Measurements from ENCODE around the gene GOPC.
A peak's percentile ranks its signal among the peaks of the same experiment; 100 is the strongest.
"Not testable (repeated sequence)": the region's sequence is repeated elsewhere in the genome, so short reads cannot be mapped to it uniquely, and the experiment has no call there.

Gene GOPC

GRCh38 chr6:117548797-117549301 is 53.5 kb downstream of the GOPC start:
- DNase-seq (ENCODE audit: low read depth in 2 of 2), result no peak

- peak in 1 of 2 donors; percentile 11 for DNase-seq (ENCODE audit: low read depth in 2 of 2)
Observed at GRCh38 chr6:117547688-117548621, 54.4 kb downstream of the GOPC start.

GRCh38 chr6:117546674-117547073 is 55.6 kb downstream of the GOPC start:
- no peak for DNase-seq (ENCODE audit: low read depth in 2 of 2)

GRCh38 chr6:117545161-117545595 is 57.1 kb downstream of the GOPC start:
- no peak for DNase-seq (ENCODE audit: low read depth in 2 of 2)

- DNase-seq (ENCODE audit: low read depth in 2 of 2), result no peak
Observed at GRCh38 chr6:117544716-117545115, 57.6 kb downstream of the GOPC start.

- DNase-seq (ENCODE audit: low read depth in 2 of 2), result no peak
Observed at GRCh38 chr6:117542493-117542892, 59.8 kb downstream of the GOPC start.

- DNase-seq (ENCODE audit: low read depth in 2 of 2), result no peak
Observed at GRCh38 chr6:117540670-117541069, 61.6 kb downstream of the GOPC start.

GRCh38 chr6:117538615-117539014 is 63.7 kb downstream of the GOPC start:
- no peak for DNase-seq (ENCODE audit: low read depth in 2 of 2)

GRCh38 chr6:117536317-117536716 is 66.0 kb downstream of the GOPC start:
- no peak for DNase-seq (ENCODE audit: low read depth in 2 of 2)

GRCh38 chr6:117534974-117535373 is 67.3 kb downstream of the GOPC start:
- no peak for DNase-seq (ENCODE audit: low read depth in 2 of 2)

GRCh38 chr6:117533775-117534174 is 68.5 kb downstream of the GOPC start:
- no peak for DNase-seq (ENCODE audit: low read depth in 2 of 2)

GRCh38 chr6:117531809-117532725 is 70.2 kb downstream of the GOPC start:
- no peak for DNase-seq (ENCODE audit: low read depth in 2 of 2)

GRCh38 chr6:117531346-117531745 is 71.0 kb downstream of the GOPC start:
- DNase-seq (ENCODE audit: low read depth in 2 of 2), result no peak

GRCh38 chr6:117530467-117531242 is 71.7 kb downstream of the GOPC start:
- DNase-seq (ENCODE audit: low read depth in 2 of 2), result no peak

- no peak for DNase-seq (ENCODE audit: low read depth in 2 of 2)
Observed at GRCh38 chr6:117525607-117526006, 76.7 kb downstream of the GOPC start.

GRCh38 chr6:117521791-117522502 is 80.4 kb downstream of the GOPC start:
- no peak for DNase-seq (ENCODE audit: low read depth in 2 of 2)

GRCh38 chr6:117520603-117521395 is 81.5 kb downstream of the GOPC start:
- no peak for DNase-seq (ENCODE audit: low read depth in 2 of 2)

GRCh38 chr6:117518870-117519269 is 83.4 kb downstream of the GOPC start:
- no peak for DNase-seq (ENCODE audit: low read depth in 2 of 2)

- not testable (repeated sequence) for DNase-seq (ENCODE audit: low read depth in 2 of 2)
Observed at GRCh38 chr6:117517995-117518394, 84.3 kb downstream of the GOPC start.

GRCh38 chr6:117515326-117515725 is 87.0 kb downstream of the GOPC start:
- no peak for DNase-seq (ENCODE audit: low read depth in 2 of 2)

Measured in stimulated activated CD4-positive, alpha-beta T cell treated with anti-CD3 and anti-CD28 coated beads, Interleukin-15, amount 100 ng/mL, for 48 hours (primary cell).